GOT3 (cell line): ENCODE measurements around the gene COQ2.
"Not testable (repeated sequence)": the region's sequence is repeated elsewhere in the genome, so short reads cannot be mapped to it uniquely, and the experiment has no call there.

Source experiments
- DNase-seq: peaks from one replicate; lab custom pipeline; 2025; ENCODE audit warnings: mixed read lengths; lab: John Stamatoyannopoulos, UW

The COQ2 gene

DNA sequence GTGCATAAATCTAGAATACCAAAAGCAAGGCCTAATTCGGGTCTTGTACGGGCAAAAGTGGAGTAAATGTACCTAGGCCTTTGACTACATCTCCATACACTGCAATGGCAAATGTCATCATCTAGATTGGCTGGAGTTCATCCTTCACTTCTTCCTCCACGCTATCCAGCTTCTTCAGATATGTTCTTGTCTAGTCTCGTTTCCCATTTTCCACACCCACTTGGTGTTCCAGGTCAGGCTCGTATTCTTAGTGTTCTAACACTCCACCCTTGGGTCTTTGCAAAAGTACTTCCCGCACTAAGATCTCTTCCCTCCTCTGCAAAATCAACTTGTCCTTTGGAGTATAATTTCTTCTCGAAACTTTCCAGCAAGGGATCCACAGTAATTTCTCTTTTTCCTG is 1.4 kb downstream of the COQ2 start:
- DNase-seq = no peak

DNA sequence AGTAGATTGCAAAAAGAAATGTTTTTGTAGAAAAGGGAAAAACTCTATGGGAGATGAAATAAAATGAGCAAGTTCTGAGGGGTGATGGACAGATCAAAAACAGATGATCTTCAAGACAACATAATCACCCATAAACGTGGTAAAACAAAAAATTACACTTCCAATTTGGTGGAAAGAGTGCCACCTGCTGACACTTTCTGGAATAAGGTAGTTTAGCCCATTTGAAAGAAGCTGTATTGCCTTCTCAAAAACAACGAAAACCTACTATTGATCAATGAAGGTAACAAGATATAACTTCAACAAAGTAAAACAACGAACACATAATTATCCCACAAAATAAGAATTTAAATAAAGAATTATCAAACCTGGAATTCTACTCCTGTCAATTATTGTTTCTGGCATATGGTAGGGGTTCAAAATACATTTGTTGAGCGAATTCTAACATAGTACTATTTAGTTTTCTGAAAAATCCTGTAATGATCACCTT is 2.5 kb downstream of the COQ2 start:
- no peak for DNase-seq

DNA sequence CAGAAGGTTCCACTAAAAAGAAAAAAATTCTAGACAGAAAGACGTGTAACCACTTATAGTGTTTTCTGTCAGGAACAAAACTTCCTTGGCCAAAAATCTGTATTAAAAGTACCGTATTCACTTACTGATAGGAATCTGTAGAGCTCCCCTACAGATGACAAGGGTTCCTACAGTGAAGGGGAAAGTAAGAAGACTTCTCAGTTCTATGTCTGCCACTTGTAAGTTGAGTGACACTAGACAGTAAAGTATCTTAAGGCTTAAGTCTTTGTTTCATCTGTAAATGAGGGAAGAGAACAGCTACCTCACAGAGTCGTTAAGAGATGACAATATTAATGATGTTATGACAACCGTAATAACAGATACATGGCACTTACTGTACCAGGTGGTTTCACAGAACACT is 3.3 kb downstream of the COQ2 start:
- DNase-seq = no peak

DNA sequence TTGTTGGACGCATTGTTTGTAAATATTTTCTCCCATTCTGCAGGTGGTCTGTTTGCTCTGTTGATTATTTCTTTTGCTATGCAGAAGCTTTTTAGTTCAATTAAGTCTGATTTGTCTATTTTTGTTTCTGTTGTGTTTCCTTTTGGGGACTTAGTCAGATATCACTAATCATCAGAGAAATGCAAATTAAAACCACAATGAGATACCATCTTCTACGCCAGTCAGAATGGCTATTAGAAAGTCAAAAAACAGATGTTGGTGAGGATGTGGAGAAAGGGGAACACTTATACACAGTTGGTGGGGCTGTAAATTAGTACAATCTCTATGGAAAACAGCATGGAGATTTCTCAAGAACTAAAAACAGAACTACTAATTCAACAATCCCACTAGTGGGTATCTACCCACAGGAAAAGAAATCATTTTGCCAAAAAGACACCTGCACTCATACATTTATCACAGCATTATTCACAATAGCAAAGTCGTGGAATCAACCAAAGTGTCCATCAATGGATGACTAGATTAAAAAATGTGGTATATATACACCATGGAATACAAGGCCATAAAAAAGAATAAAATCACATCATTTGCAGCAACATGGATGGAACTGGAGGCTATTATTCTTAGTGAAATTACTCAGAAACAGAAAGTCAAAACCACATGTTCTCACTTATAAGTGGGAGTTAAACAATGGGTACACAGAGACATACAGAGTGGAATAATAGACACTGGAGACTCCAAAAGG is 8.1 kb downstream of the COQ2 start:
- no peak for DNase-seq

DNA sequence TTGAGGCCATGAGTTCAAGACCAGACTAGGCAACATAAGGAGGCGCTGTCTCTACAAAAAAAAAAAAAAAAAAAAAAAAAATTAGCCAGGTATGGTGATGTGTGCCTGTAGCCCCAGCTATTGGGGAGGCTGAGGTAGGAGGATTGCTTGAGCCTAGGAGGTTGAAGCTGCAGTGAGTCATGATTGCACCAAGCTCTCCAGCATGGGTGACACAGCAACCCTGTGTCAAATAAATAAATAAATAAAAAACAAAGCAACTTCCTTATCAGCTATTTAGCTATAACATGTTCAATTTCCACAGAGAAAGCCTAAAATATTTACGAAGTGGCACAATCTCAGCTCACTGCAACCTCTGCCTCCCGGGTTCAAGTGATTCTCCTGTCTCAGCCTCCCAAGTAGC is 10.7 kb downstream of the COQ2 start:
- not testable (repeated sequence) for DNase-seq

DNA sequence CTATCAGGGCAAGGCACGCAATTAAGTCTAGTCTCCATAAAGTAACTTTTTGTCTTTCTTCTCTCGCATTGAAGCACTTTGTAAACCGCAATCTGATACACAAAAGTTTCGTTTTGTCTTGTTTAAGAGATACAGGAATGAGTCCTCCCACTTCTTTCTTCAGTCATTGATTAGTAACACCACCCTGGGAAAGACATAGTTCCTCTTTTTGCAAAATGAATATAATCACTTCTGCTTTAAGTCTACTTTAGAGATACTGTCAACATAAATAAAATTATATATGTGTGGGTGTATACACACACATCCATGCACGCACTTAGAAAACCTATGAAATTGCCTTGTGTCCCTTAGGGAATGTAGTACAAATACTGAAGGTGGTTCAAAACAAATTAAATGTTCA is 11.7 kb downstream of the COQ2 start:
- no peak for DNase-seq

DNA sequence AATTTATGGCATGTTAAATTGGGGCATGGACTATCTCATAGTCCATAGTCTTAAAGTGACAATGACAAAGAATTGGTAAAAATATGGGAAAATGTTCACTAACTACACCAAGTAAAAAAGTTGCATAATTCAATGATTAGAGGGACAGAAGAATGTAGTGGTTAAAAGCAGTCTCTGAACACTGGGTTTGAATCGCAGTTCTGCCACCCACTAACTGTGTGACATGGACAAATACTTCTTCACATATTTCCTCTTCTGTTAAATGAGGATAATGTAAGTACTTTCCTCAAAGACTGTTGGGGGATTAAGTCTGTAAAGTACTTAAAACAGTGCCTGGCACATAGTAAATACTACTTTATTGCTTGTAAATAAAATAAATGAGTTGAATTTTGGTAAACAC is 15.3 kb downstream of the COQ2 start:
- no peak for DNase-seq

DNA sequence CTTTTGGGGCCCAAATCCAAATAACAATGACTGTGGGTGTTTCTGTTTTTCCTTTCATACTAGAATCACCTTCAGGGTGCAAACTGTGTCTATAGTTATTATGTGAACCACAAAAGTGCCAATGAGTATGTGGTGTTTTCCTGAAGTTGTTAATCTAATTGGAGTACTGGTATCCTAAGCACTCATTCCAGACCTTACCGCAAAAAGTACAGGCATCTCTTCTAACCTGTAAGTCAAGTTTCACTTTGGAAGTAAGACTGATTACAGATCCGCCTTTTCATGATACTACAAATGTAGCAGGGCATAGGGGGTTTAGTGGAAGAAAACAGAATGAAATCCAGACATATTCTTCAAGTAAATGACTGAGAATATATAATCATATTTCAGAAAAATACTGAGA is 16.1 kb downstream of the COQ2 start:
- DNase-seq = no peak

DNA sequence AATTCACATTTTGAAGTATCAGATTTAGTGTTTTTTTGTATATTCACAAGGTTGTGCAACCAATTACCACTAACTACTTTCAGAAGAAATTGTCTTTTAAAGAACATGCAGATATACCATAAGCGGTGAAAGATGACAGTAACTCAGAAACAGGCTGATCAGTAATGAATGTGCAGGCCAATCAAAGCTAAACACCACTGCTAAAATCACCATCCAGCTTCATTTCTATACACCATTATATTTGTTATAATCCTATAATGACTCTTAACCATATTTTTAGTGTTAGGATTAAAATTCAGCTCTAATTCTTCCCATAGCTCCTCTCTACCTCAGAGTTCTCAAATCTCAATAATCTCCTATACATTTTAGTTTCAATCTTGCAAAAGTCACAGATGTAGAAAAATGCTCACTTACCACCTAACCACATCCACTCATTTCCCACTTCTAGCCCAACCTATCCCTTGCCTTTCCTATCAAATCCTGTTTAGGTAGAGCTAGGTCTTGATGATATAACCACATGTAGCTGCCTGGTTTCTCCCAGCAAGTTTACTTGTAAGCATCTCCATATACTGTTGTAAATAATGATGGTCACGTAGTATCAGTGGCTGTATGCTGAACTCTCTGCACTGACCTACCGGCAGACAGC is 16.6 kb downstream of the COQ2 start:
- no peak for DNase-seq

DNA sequence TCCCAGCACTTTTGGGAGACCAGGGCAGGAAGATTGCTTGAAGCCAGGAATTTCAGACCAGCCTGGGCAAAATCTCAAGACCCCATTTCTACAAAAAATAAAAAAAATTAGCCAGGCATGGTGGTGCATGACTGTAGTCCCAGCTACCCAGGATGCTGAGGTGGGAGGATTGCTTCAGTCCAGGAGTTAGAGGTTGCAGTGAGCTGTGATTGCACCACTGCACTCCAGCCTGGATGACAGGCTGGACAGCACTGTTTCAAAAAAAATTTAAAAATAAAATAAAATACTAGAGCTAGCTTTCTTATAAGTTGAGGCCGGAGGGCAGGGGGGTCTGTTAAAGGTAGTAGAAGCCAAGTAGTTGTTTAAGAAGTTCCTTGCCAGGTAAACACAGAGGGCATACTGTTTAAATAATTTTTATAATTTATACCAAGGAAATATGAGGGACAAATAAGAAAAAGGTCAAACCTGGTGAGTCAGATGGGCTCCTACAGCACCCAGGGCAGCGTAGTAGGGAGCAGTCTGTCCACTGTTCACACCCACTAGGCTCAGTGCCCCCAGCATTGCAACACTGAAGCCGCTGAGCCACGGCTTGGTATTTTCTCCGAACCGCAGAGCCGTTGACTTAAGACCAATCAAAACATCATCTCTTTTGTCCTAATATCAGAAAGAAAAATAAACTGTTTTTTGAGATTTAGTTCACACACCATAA is 17.3 kb downstream of the COQ2 start:
- DNase-seq = no peak

DNA sequence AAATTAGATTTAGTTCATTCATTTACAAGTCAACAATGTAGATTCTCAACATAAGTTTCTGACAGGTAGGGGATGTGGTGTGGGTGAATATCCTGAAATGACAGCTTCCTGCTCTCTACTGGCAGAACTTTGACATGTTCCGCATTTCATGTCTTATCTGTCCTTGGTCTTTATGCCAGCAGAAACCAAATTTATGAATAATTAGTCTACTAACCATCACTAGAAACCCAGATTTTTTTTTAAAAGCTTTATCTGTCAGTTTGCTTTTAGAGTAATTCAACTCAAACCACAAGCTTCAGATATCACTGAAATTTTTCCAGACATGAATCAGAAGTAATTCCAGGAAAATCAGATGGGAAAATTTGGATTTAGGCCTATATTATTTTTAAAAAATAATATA is 17.9 kb downstream of the COQ2 start:
- DNase-seq = no peak

DNA sequence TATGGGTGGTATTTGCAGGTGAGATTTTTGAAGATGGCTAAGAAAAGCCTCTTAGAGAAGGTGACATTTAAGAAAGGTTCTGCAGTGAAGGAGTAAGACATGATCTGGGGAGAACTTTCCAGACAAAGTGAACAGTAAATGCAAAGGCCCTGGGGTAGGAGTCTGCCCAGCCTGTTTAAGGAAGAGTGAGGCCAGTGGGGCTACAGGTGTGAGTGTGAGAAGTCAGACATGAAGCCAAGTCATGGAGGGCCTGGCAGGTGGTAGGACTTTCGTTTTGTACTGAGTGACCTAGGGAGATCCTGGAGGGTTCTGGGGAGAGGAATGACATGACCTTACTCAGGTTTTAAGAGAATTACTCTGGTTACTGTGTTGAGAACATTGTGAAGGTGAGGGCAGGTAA is 21.5 kb downstream of the COQ2 start:
- no peak for DNase-seq

DNA sequence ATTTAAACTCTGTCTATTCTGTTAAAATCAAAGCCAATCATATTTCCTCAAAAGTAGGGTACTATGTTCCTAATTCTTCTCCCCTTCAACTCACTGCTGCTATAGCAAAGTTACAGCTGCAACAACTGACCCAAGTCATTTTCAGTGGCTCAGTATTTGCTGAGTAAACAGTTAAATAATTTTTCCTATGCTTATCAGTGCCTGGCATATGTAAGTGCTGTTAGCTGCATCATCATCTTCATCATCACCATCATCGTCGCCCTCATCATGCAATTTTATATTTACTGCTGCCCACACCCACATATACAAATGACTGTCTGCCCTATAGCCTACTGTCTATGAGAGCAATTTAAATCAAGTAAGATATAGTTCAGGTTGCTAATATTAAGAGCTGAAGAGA is 21.9 kb downstream of the COQ2 start:
- no peak for DNase-seq

DNA sequence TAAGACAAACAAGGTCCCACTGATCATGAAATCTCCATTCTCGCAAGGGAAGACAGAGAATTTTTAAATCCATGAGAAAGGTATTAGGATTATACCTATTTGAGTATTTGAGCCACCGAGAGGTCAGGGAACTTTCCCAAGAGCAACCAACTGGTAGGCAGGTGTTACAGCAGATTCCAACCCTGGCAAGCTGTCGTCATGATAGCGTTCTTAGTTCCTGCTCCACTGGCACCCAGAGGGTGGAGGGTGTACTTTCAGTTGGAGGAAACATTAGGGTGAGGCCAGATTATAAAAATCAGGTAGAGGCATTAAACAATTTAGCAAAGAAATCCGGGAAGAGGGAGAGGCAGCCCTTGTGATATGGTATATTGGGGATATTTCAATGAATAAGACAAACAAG is 23.3 kb downstream of the COQ2 start:
- no peak for DNase-seq

DNA sequence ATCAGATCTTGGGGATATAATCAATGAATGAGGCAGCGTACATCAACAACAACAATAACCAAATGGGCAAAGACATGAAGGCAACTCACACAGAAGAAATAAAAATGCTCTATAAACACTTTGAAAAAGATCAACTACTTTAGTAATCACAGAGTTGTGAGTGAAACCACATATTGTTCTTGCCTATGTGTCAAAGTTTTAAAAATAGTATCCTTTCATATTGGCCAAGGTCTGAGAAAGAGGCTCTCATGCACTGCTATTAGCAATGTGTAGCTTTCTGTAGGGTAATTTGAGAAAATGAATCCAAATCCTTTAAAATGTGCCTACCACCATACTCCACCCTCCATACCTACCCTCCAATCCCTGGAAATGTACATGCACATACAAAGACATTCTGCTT is 25.0 kb downstream of the COQ2 start:
- DNase-seq = no peak

DNA sequence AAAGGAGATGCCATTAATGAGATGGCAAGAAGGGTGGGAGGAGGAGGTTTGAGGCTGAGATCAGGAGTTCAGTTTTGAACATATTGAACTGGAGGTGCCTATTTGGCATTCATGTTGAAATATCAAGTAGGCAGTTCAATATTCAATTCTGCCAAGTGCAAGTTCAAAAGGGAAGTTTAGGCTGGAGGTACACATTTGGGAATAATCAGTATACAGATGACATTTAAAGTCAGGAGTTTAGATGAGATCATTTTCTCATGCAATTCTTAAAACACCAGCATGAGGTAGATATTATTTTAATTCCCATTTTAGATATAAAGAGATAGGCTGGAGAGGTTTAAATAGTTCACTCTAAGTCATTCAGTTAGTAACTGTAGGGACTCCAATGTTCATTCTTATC is 26.1 kb downstream of the COQ2 start:
- DNase-seq = no peak

DNA sequence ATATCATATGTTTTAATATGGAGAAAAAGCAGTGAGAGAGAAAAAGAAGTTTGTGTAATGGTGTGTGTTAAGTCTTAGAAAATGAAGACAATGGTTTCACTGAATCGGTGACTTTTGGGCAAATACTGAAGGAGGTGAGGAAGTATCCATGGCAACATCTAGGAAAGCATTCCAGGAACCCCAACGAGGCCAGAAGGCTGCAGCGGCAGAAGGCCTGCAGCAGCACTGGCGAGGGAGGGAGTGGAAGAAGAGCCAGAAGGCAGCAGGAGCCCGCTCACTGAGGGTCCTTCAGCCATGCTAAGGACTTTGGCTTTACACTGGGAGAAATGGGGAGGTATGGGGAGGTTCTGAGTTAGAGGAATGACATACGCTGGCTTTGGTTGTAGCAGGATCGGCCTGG is 26.8 kb downstream of the COQ2 start:
- no peak for DNase-seq

DNA sequence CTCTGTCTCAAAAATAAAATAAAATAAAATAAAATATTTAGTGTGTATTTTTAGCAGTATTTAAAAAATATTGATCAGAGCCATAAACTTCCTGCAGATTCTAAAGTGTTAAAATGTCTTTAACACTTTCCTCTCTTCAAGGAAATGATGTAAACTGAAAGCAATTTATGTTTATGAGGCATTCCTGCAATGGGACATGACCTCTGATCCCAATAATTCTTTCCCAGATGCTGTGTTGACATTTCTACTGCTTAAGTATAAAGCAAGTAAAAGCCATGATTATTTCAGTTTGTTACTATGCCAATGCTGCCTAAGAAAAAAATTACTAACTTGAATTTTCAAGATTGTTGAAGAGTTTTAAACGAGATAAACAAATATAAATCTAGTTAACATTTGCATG is 29.0 kb downstream of the COQ2 start:
- no peak for DNase-seq

DNA sequence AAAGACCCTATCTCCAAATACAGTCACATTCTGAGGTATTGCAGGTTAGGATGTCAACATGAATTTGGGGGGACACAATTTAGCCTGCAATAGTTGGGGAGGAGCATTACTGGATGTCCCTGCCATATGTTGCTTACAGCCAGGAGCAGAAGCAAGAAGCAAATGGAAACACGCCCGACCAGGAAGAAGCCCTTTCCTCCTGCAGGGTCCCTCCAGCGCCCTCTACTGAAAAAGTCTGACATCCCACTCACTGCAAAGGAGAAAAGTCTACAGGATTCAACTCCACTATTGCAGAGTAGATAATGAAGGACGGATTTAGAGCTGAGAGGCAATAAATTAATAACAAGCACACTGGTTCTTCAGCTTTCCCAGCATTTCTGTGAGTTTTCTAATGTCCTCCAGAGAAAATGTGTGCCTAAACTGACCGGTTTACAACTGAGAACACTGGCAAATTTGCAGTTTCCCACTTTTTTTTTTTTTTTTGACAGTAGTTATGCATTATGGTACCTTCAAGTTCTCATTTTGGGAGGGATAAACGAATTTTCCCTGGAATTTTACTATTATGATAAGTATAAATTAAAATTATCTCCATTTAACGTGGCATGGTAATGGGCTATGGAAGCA is 31.7 kb downstream of the COQ2 start:
- DNase-seq = no peak

DNA sequence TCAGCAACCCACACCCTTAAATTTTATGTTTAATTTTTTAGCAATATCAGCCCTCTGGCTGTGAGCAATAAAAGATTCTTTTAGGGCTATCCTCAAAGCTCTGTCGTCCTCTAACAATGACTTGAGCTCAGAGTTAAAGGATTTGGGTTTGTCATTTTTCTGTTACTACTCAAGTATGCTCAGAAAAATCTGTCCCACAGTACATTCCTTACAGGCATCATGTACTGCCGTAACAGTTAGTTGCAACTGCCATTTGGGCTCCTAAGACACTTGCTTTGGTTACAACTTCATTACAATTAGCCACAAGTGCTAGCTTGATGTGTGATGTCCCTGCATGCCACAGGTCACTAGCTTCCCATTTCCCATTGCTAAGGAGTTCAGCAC is 33.2 kb downstream of the COQ2 start:
- DNase-seq = no peak

DNA sequence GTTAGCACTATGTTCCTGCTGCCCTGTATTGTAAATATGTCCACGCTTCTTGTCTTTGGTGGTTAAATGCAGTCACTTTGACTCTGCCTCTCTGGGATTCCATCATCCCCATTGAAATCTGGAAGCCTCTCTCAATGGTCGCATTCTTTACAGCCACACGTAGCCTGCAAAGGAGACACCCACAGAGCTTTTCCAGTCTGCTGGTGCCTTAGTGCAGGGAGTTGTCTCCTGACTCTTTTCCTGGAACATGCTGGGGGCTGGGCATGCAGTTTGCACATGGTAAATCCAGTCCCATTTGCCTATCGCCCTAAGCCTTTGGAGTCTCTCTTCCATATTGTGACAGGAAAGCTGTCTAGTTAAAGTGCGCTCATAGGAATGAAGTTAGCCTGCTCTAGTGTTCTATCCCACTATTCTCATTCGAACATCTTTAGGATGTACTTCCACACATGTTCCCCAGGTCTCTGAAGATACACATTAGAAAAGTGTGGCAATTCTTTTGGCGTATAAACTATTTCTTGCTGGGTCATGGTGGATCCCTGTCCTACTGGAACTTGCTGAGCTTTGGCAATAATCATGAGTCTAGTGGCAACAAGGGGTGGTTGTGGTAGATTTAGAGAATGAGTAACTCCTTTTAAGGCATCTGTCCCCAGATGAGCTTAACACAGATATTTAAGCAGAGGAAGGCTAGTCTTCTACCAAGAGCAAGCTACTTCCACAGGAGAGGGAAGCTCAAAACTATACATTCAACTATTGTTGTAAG is 33.7 kb downstream of the COQ2 start:
- no peak for DNase-seq

DNA sequence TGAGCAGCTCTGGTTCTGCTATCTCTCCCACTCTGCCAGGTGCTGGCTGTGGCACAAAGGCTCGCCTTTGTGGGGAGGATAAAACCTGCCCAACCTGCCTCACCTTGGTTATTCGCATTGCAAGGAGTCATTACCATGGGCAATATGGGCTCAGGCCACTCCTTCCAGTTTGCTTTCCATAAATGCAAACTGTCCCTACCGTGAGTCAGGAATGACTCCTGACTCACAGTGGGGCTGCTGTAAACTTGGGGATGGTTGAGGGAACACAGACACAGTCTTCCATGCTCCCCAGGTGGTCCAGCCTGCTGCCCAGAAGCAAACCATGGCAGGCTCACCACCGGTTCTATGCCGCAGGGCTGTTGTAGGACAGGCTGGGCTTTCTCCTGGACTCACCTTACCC is 36.1 kb downstream of the COQ2 start:
- no peak for DNase-seq
